ENCODE results near the gene THBS1. TPM values are rescaled to one million over a fixed set of nuclear protein-coding genes. Genes with fewer than 3 reads are reported as not detected.

THBS1 gene
- total RNA-seq, 1 donor from 2014 or later, result 849 TPM

GRCh38 chr15:39605146-39605545, 24.3 kb downstream of the THBS1 start:
- peaks cover 4% of the 10 kb centered on the region for H3K4me1 Mint-ChIP-seq (ENCODE audit: unreplicated experiment)
- no peak for TF ChIP-seq CTCF (IDR thresholded peaks at IDR 0.05)
- H3K27me3 Mint-ChIP-seq (ENCODE audit: unreplicated experiment), result no peaks in the 10 kb centered on the region
- H3K27ac Mint-ChIP-seq (ENCODE audit: unreplicated experiment), result no peak overlapping the region
- no peak for DNase-seq (ENCODE audit: extremely low spot score, unreplicated experiment)
- H3K4me3 Mint-ChIP-seq (ENCODE audit: unreplicated experiment), result no peak overlapping the region
- H3K9me3 Mint-ChIP-seq (ENCODE audit: unreplicated experiment), result peaks cover 4% of the 10 kb centered on the region
- peaks cover 2% of the 10 kb centered on the region for H3K36me3 Mint-ChIP-seq (ENCODE audit: unreplicated experiment)

GRCh38 chr15:39608185-39609139, 27.6 kb downstream of the THBS1 start:
- no peak for DNase-seq (ENCODE audit: extremely low spot score, unreplicated experiment)
- Mint-ChIP-seq H3K4me3 (ENCODE audit: unreplicated experiment) (no peak overlapping the region), H3K27me3 (ENCODE audit: unreplicated experiment) (no peaks in the 10 kb centered on the region), H3K9me3 (ENCODE audit: unreplicated experiment) (peaks cover 22% of the 10 kb centered on the region), H3K27ac (ENCODE audit: unreplicated experiment) (no peak overlapping the region), H3K4me1 (ENCODE audit: unreplicated experiment) (no peaks in the 10 kb centered on the region), H3K36me3 (ENCODE audit: unreplicated experiment) (peaks cover 18% of the 10 kb centered on the region)
- no peak for TF ChIP-seq CTCF (IDR thresholded peaks at IDR 0.05)

- peaks cover 2% of the 10 kb centered on the region for H3K4me1 Mint-ChIP-seq (ENCODE audit: unreplicated experiment)
- no peak overlapping the region for H3K4me3 Mint-ChIP-seq (ENCODE audit: unreplicated experiment)
- no peak for TF ChIP-seq CTCF (IDR thresholded peaks at IDR 0.05)
- H3K9me3 Mint-ChIP-seq (ENCODE audit: unreplicated experiment), result peaks cover 30% of the 10 kb centered on the region
- no peak overlapping the region for H3K27ac Mint-ChIP-seq (ENCODE audit: unreplicated experiment)
- H3K27me3 Mint-ChIP-seq (ENCODE audit: unreplicated experiment), result no peaks in the 10 kb centered on the region
- peaks cover 25% of the 10 kb centered on the region for H3K36me3 Mint-ChIP-seq (ENCODE audit: unreplicated experiment)
- DNase-seq (ENCODE audit: extremely low spot score, unreplicated experiment), result no peak
Measured at GRCh38 chr15:39609166-39609916, 28.5 kb downstream of the THBS1 start.

- no peak for TF ChIP-seq CTCF (IDR thresholded peaks at IDR 0.05)
- peaks cover 25% of the 10 kb centered on the region for H3K36me3 Mint-ChIP-seq (ENCODE audit: unreplicated experiment)
- H3K27ac Mint-ChIP-seq (ENCODE audit: unreplicated experiment), result no peak overlapping the region
- no peaks in the 10 kb centered on the region for H3K27me3 Mint-ChIP-seq (ENCODE audit: unreplicated experiment)
- H3K9me3 Mint-ChIP-seq (ENCODE audit: unreplicated experiment), result peaks cover 34% of the 10 kb centered on the region
- H3K4me1 Mint-ChIP-seq (ENCODE audit: unreplicated experiment), result peaks cover 2% of the 10 kb centered on the region
- no peak overlapping the region for H3K4me3 Mint-ChIP-seq (ENCODE audit: unreplicated experiment)
- no peak for DNase-seq (ENCODE audit: extremely low spot score, unreplicated experiment)
Measured at GRCh38 chr15:39610665-39611064, 29.8 kb downstream of the THBS1 start.

GRCh38 chr15:39613271-39613670, 32.4 kb downstream of the THBS1 start:
- Mint-ChIP-seq H3K4me1 (ENCODE audit: unreplicated experiment) (peaks cover 2% of the 10 kb centered on the region), H3K36me3 (ENCODE audit: unreplicated experiment) (peaks cover 24% of the 10 kb centered on the region), H3K9me3 (ENCODE audit: unreplicated experiment) (peaks cover 32% of the 10 kb centered on the region), H3K4me3 (ENCODE audit: unreplicated experiment) (no peak overlapping the region), H3K27ac (ENCODE audit: unreplicated experiment) (no peak overlapping the region), H3K27me3 (ENCODE audit: unreplicated experiment) (no peaks in the 10 kb centered on the region)
- no peak for TF ChIP-seq CTCF (IDR thresholded peaks at IDR 0.05)
- no peak for DNase-seq (ENCODE audit: extremely low spot score, unreplicated experiment)

Data from osteocyte (in vitro differentiated cells).